Muscle layer of duodenum (tissue), 2 donors: ENCODE results near the gene MX2.

ENCODE experiments used
- H3K27ac ChIP-seq: one replicate; pipeline ENCODE4 v1.7.0; 2013; ENCODE audit warnings: mild to moderate bottlenecking, low read length
- H3K27me3 ChIP-seq: one replicate; pipeline ENCODE4 v1.7.0; 2013; ENCODE audit warnings: low read depth, mild to moderate bottlenecking, control low read depth, low read length
- H3K36me3 ChIP-seq, 2 donors: one replicate each; pipeline ENCODE4 v1.7.0; 2013; ENCODE audit warnings: low read length in 2 of 2, control low read depth in 1 of 2, mild to moderate bottlenecking in 1 of 2; ENCODE audit not compliant: insufficient read depth in 2 of 2, control insufficient read depth in 1 of 2
- H3K4me1 ChIP-seq, 2 donors: one replicate each; pipeline ENCODE4 v1.7.0; 2013; ENCODE audit warnings: low read length in 2 of 2, mild to moderate bottlenecking in 2 of 2, control low read depth in 1 of 2, moderate library complexity in 1 of 2; ENCODE audit not compliant: insufficient read depth in 2 of 2, control insufficient read depth in 1 of 2
- H3K4me3 ChIP-seq, 2 donors: one replicate each; pipeline ENCODE4 v1.7.0; 2013; ENCODE audit warnings: low read length in 2 of 2, low read depth in 1 of 2, mild to moderate bottlenecking in 1 of 2
- H3K9me3 ChIP-seq, 2 donors: one replicate each; pipeline ENCODE4 v1.7.0; 2013; ENCODE audit warnings: low read length in 2 of 2, control low read depth in 1 of 2, mild to moderate bottlenecking in 1 of 2; ENCODE audit not compliant: control insufficient read depth in 1 of 2
- donor health status: healthy.

MX2 gene

GRCh38 chr21:41375875-41376274 is 14.0 kb downstream of the MX2 start:
- Histone ChIP-seq H3K27ac (no peak overlapping the region), H3K27me3 (no peaks in the 10 kb centered on the region), H3K4me3 (no peak overlapping the region), H3K4me1 (no peaks in the 10 kb centered on the region), H3K9me3 (no peaks in the 10 kb centered on the region), H3K36me3 (peaks cover 0 to 28% of the 10 kb centered on the region in 2 donors)

- Histone ChIP-seq H3K27ac (no peak overlapping the region), H3K36me3 (peaks cover 0 to 37% of the 10 kb centered on the region in 2 donors), H3K4me3 (no peak overlapping the region), H3K4me1 (no peaks in the 10 kb centered on the region), H3K27me3 (no peaks in the 10 kb centered on the region), H3K9me3 (no peaks in the 10 kb centered on the region)
These were observed 15.9 kb downstream of the MX2 start for GRCh38 chr21:41377715-41378114.

GRCh38 chr21:41378849-41379248 is 17.0 kb downstream of the MX2 start:
- Histone ChIP-seq H3K27me3 (no peaks in the 10 kb centered on the region), H3K36me3 (peaks cover 0 to 37% of the 10 kb centered on the region in 2 donors), H3K27ac (no peak overlapping the region), H3K9me3 (no peaks in the 10 kb centered on the region), H3K4me1 (no peaks in the 10 kb centered on the region), H3K4me3 (no peak overlapping the region)

DNA sequence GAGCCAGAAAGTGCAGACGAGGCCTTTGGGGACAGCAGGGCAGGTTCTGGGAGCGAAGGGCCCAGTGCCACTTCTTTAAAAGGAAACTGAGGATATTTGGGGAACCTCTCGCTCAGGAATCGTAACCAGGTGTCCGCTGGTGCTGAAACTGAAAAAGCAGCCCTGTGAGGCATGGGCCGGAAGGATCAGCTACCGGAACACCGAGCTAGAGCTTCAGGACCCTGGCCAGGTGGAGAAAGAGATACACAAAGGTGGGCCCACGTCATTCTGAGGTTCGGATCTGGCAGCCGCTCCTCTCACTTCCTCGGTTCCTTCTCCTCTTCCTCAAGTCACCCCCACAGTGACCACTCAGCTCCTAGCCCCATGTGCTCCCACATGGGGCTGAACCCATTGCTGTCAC is 18.1 kb downstream of the MX2 start:
- no peak overlapping the region for H3K27ac ChIP-seq
- H3K9me3 ChIP-seq = no peaks in the 10 kb centered on the region
- H3K27me3 ChIP-seq = no peaks in the 10 kb centered on the region
- H3K36me3 ChIP-seq = peaks cover 0 to 37% of the 10 kb centered on the region in 2 donors
- no peak overlapping the region for H3K4me3 ChIP-seq
- no peaks in the 10 kb centered on the region for H3K4me1 ChIP-seq

GRCh38 chr21:41381731-41382130 is 19.9 kb downstream of the MX2 start:
- H3K4me3 ChIP-seq = no peak overlapping the region

DNA sequence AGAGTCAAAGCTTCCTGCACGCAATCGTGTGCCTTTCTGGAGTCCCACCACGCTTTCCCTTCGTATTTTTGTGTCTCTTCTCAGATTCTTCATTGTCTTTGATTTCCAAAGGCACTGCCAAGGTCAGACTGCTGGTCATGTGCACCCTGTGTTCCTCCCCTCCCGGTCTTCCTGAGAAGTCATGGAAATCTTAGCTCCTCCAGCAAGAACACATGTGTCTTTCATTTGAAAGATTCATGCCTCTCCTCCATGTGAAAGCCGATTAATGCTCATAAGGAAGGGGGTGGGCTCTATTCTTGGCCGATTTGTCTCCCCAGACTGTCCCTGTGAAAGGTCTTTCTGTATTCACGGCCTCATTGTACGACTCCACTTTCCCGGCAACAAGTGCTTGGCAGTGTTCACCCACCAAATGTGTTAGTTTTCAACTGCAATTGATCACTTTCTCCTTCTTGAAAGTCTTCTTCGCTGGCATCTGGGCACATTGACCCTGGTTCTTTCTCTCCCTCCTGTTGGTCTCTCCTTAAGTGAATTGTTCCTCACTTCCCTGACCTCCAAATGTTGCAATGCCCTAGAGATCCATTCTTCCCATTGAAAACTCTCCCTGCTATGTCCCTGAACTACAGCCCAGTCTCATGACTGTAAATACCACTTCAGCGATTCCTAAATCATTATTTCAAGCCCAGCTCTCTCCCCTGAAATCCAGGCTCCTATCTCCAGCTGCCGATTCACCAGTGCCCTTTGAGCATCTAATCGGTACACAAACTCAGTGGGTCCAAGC is 25.4 kb downstream of the MX2 start:
- Histone ChIP-seq H3K36me3 (peaks cover 3 to 12% of the 10 kb centered on the region in 2 donors), H3K4me3 (no peak overlapping the region), H3K4me1 (no peaks in the 10 kb centered on the region), H3K27me3 (no peaks in the 10 kb centered on the region), H3K9me3 (no peaks in the 10 kb centered on the region), H3K27ac (no peak overlapping the region)

More at GRCh38 chr21:41381731-41382130, 19.9 kb downstream of the MX2 start:
- H3K9me3 ChIP-seq = no peaks in the 10 kb centered on the region
- H3K27me3 ChIP-seq = no peaks in the 10 kb centered on the region
- H3K36me3 ChIP-seq = peaks cover 0 to 37% of the 10 kb centered on the region in 2 donors
- H3K4me1 ChIP-seq = no peaks in the 10 kb centered on the region
- H3K27ac ChIP-seq = no peak overlapping the region

GRCh38 chr21:41387824-41388223 is 26.0 kb downstream of the MX2 start:
- H3K27ac ChIP-seq = no peak overlapping the region
- no peaks in the 10 kb centered on the region for H3K9me3 ChIP-seq
- no peak overlapping the region for H3K4me3 ChIP-seq
- H3K36me3 ChIP-seq = peaks cover 3 to 7% of the 10 kb centered on the region in 2 donors
- H3K4me1 ChIP-seq = no peaks in the 10 kb centered on the region
- no peaks in the 10 kb centered on the region for H3K27me3 ChIP-seq

GRCh38 chr21:41388259-41388658 is 26.4 kb downstream of the MX2 start:
- Histone ChIP-seq H3K4me1 (no peaks in the 10 kb centered on the region), H3K27ac (no peak overlapping the region), H3K36me3 (peaks cover 3 to 7% of the 10 kb centered on the region in 2 donors)

GRCh38 chr21:41390043-41390639 is 28.3 kb downstream of the MX2 start:
- H3K27me3 ChIP-seq = no peaks in the 10 kb centered on the region
- H3K4me3 ChIP-seq = no peak overlapping the region
- H3K4me1 ChIP-seq = no peaks in the 10 kb centered on the region
- no peaks in the 10 kb centered on the region for H3K9me3 ChIP-seq
- H3K36me3 ChIP-seq = peaks cover 3 to 7% of the 10 kb centered on the region in 2 donors
- no peak overlapping the region for H3K27ac ChIP-seq

More at GRCh38 chr21:41388259-41388658, 26.4 kb downstream of the MX2 start:
- Histone ChIP-seq H3K27me3 (no peaks in the 10 kb centered on the region), H3K9me3 (no peaks in the 10 kb centered on the region), H3K4me3 (no peak overlapping the region)

DNA sequence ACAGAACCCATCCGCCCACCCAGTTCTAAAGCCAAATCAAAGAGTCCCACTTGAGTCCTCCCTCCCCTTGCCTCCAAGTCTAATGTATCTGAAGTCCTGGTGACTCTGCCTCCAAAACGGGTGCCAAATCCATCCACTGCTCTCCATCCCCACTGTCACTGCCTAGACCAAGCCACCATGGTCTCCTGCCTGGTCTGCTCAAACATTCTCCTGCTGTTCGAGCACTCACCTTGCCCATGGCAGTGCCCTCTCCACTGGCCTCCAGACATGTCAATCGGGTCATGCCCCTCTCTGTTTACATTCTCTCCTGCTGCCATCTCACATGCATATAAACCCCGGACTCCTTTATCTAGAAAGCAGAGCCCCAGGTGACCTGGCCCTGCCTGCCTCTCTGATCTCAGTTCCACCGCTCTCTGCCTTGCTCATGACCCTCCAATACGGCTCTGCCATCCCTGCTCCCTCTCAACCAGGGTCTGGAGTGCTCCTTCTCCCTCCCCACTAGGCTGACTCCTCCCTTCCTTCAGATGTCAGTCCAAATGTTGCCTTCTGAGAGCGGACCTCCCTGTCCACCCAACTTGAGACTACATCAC is 32.1 kb downstream of the MX2 start:
- Histone ChIP-seq H3K4me1 (no peaks in the 10 kb centered on the region), H3K27me3 (no peaks in the 10 kb centered on the region), H3K36me3 (peaks cover 3 to 20% of the 10 kb centered on the region in 2 donors), H3K4me3 (no peak overlapping the region), H3K9me3 (no peaks in the 10 kb centered on the region), H3K27ac (no peak overlapping the region)

GRCh38 chr21:41396558-41397075 is 34.8 kb downstream of the MX2 start:
- no peak overlapping the region for H3K27ac ChIP-seq
- H3K4me1 ChIP-seq = no peaks in the 10 kb centered on the region
- H3K36me3 ChIP-seq = peaks cover 3 to 22% of the 10 kb centered on the region in 2 donors
- H3K27me3 ChIP-seq = no peaks in the 10 kb centered on the region
- H3K9me3 ChIP-seq = no peaks in the 10 kb centered on the region
- no peak overlapping the region for H3K4me3 ChIP-seq
